A673 (cell line): ENCODE results near the gene LPP. TPM values are rescaled to one million over a fixed set of nuclear protein-coding genes. Genes with fewer than 3 reads are reported as not detected.
"Not testable (repeated sequence)": the region's sequence is repeated elsewhere in the genome, so short reads cannot be mapped to it uniquely, and the experiment has no call there.

ENCODE experiments used
- BruUV-seq: library from RNA; stranded (reverse); fragments of 400-500 nt; replicated peaks from 2 replicates; lab custom pipeline; 2021; lab: Mats Ljungman, UMichigan
- CTCF ChIA-PET: fragments of 300-600 bp; sonication (Branson Sonifier 250); formaldehyde crosslinking; loops from one replicate; lab custom pipeline; 2022; ENCODE audit warnings: antibody characterized with exemption; lab: Charles Lee
- POLR2A ChIA-PET: fragments of 300-600 bp; sonication (Branson Sonifier 250); formaldehyde crosslinking; loops from one replicate; lab custom pipeline; 2022; ENCODE audit warnings: antibody characterized with exemption; ENCODE audit not compliant: low non-redundant PET; lab: Charles Lee
- DNase-seq: peaks from one replicate; pipeline ENCODE4 v3.0.0-alpha.2; 2015; ENCODE audit warnings: low spot score
- H3K27ac ChIP-seq: fragments of 200-600 bp; sonication (generic); 2 replicates; pipeline ENCODE4 v1.5.1; 2016; ENCODE audit warnings: mixed run types, low read depth, mild to moderate bottlenecking, mixed read lengths, antibody characterized with exemption, low read length; ENCODE audit not compliant: poor library complexity, severe bottlenecking
- H3K27me3 ChIP-seq: fragments of 200-600 bp; sonication (generic); replicated peaks from 2 replicates; pipeline ENCODE4 v1.6.1; 2017; ENCODE audit warnings: mixed run types, low read depth, mild to moderate bottlenecking, mixed read lengths, antibody characterized with exemption, low read length; ENCODE audit not compliant: insufficient read depth, poor library complexity
- H3K36me3 ChIP-seq: fragments of 200-600 bp; sonication (generic); 2 replicates; pipeline ENCODE4 v1.6.1; 2016; ENCODE audit warnings: mixed run types, mild to moderate bottlenecking, mixed read lengths, antibody characterized with exemption, low read length; ENCODE audit not compliant: insufficient read depth, poor library complexity, severe bottlenecking
- H3K4me1 ChIP-seq: fragments of 200-600 bp; sonication (generic); 2 replicates; pipeline ENCODE4 v1.6.1; 2017; ENCODE audit warnings: mixed run types, mild to moderate bottlenecking, mixed read lengths, antibody characterized with exemption, low read length; ENCODE audit not compliant: insufficient read depth, poor library complexity, severe bottlenecking
- H3K4me3 ChIP-seq: fragments of 200-600 bp; sonication (generic); 2 replicates; pipeline ENCODE4 v1.5.1; 2016; ENCODE audit warnings: low read depth, mixed run types, mild to moderate bottlenecking, mixed read lengths, low read length; ENCODE audit not compliant: poor library complexity, severe bottlenecking
- H3K9me3 ChIP-seq: fragments of 200-600 bp; sonication (generic); 2 replicates; pipeline ENCODE4 v1.6.1; 2016; ENCODE audit warnings: mixed run types, low read depth, mild to moderate bottlenecking, mixed read lengths, antibody characterized with exemption, low read length; ENCODE audit not compliant: poor library complexity, severe bottlenecking
- CTCF ChIP-seq: fragments of 300-800, 200-600 bp; sonication (generic); conservative IDR thresholded peaks from 2 replicates; pipeline ENCODE4 v1.5.1; 2017; ENCODE audit warnings: low read depth, mild to moderate bottlenecking, antibody characterized with exemption, low read length, moderate library complexity, mixed read lengths
- EZH2 ChIP-seq: fragments of 200-600 bp; sonication (generic); IDR thresholded peaks from 2 replicates; pipeline ENCODE4 v1.6.1; 2017; ENCODE audit warnings: borderline replicate concordance, low read depth, mild to moderate bottlenecking, mixed read lengths, antibody characterized with exemption, low read length; ENCODE audit not compliant: poor library complexity, severe bottlenecking
- intact Hi-C: fragments of 100-400 bp; cut with micrococcal nuclease; formaldehyde crosslinking; loops from one replicate; pipeline ENCODE4 v1.10.0; 2022; ENCODE audit not compliant: unreplicated experiment
- total RNA-seq: library from RNA; stranded (reverse); gene quantifications from 2 replicates; pipeline ENCODE4 v1.2.3, GENCODE V29; 2021

Gene LPP
- total RNA-seq, 1 experiment from 2014 or later, result 39.7 TPM

- no peaks in the 10 kb centered on the region for H3K9me3 ChIP-seq
- BruUV-seq, result no TSS peak
- no peaks in the 10 kb centered on the region for H3K4me1 ChIP-seq
- intact Hi-C loops, result no loop called here
- no peak overlapping the region for H3K27ac ChIP-seq
- H3K4me3 ChIP-seq, result no peak overlapping the region
- ChIA-PET CTCF (no interaction called here), POLR2A (no interaction called here)
- no peaks in the 10 kb centered on the region for H3K36me3 ChIP-seq
- DNase-seq, result no peak
- no peaks in the 10 kb centered on the region for H3K27me3 ChIP-seq
- TF ChIP-seq CTCF (no peak), EZH2 (no peak)
These were observed 263.8 kb downstream of the LPP start for GRCh38 chr3:188417766-188418165.

GRCh38 chr3:188421151-188421821 is 267.3 kb downstream of the LPP start:
- TF ChIP-seq CTCF, result no peak
- no peaks in the 10 kb centered on the region for H3K4me1 ChIP-seq
- DNase-seq, result peak; percentile 29
- H3K4me3 ChIP-seq, result no peak overlapping the region
- H3K27me3 ChIP-seq, result no peaks in the 10 kb centered on the region
- ChIA-PET POLR2A (no interaction called here), CTCF (no interaction called here)
- intact Hi-C loops, result no loop called here
- no TSS peak for BruUV-seq
- H3K27ac ChIP-seq, result no peak overlapping the region
- H3K36me3 ChIP-seq, result no peaks in the 10 kb centered on the region
- H3K9me3 ChIP-seq, result no peaks in the 10 kb centered on the region

- CTCF ChIA-PET, result no interaction called here
- no TSS peak for BruUV-seq
- POLR2A ChIA-PET, result interaction anchor here (0.6 kb wide), 1 partner anchor 341 kb away, joined by 4 read pairs; no protein-coding TSS in a partner anchor
These were observed 268.0 kb downstream of the LPP start for GRCh38 chr3:188421836-188422540.

GRCh38 chr3:188427981-188428380 is 274.0 kb downstream of the LPP start:
- intact Hi-C loops, result not testable (repeated sequence)

More at GRCh38 chr3:188421836-188422540, 268.0 kb downstream of the LPP start:
- Histone ChIP-seq H3K4me3 (no peak overlapping the region), H3K9me3 (no peaks in the 10 kb centered on the region), H3K27ac (no peak overlapping the region), H3K4me1 (no peaks in the 10 kb centered on the region), H3K27me3 (no peaks in the 10 kb centered on the region), H3K36me3 (no peaks in the 10 kb centered on the region)
- no peak for DNase-seq
- TF ChIP-seq CTCF, result no peak
- no peak for TF ChIP-seq EZH2
- intact Hi-C loops, result no loop called here

More at GRCh38 chr3:188427981-188428380, 274.0 kb downstream of the LPP start:
- H3K9me3 ChIP-seq, H3K4me3 ChIP-seq, H3K27me3 ChIP-seq, BruUV-seq, POLR2A ChIA-PET, H3K4me1 ChIP-seq, H3K36me3 ChIP-seq, DNase-seq, CTCF ChIA-PET, H3K27ac ChIP-seq: not testable (repeated sequence)
